Upper lobe of left lung (tissue), 6 donors: ENCODE results near the gene ACTMAP. TPM values are rescaled to one million over a fixed set of nuclear protein-coding genes. Genes with fewer than 3 reads are reported as not detected.
A peak's percentile ranks its signal among the peaks of the same experiment; 100 is the strongest.

Source experiments
- ATAC-seq, 2 donors: fragments of 200-7000 bp; cut with Tn5 transposase; one replicate each; pipeline ENCODE4 v1.9.1; 2022; ENCODE audit warnings: mild to moderate bottlenecking in 2 of 2, moderate library complexity in 2 of 2; ENCODE audit not compliant: low FRiP score in 2 of 2
- DNase-seq, 2 donors: peaks; one replicate each; pipeline ENCODE4 v3.0.0-alpha.2; 2019 to 2020
- H3K27ac ChIP-seq, 4 donors: fragments of 200-600 bp; sonication (generic); one replicate each; pipeline ENCODE4 v1.5.1; 2016 to 2019
- H3K27me3 ChIP-seq, 4 donors: fragments of 200-600 bp; sonication (generic); one replicate each; pipeline ENCODE4 v1.5.1; 2017 to 2019
- H3K36me3 ChIP-seq, 4 donors: fragments of 200-600 bp; sonication (generic); one replicate each; pipeline ENCODE4 v1.5.1; 2016 to 2019
- H3K4me1 ChIP-seq, 4 donors: fragments of 200-600 bp; sonication (generic); one replicate each; pipeline ENCODE4 v1.5.1; 2018 to 2019
- H3K4me3 ChIP-seq, 4 donors: fragments of 200-600 bp; sonication (generic); one replicate each; pipeline ENCODE4 v1.5.1; 2017 to 2019; ENCODE audit warnings: mild to moderate bottlenecking in 2 of 4, moderate library complexity in 1 of 4
- H3K9me3 ChIP-seq, 4 donors: fragments of 200-600 bp; sonication (generic); one replicate each; pipeline ENCODE4 v1.5.1; 2018 to 2019
- CTCF ChIP-seq, 6 experiments: fragments of 450-650 bp in 4 of 6; fragments of 200-600 bp in 2 of 6; sonication (generic) in 2 of 6; IDR thresholded peaks; one replicate each; pipeline ENCODE4 v1.5.1; 2016 to 2019; ENCODE audit warnings: antibody characterized with exemption in 6 of 6
- EP300 ChIP-seq, 4 donors: sonication (generic); formaldehyde crosslinking; IDR thresholded peaks; one replicate each; pipeline ENCODE4 v1.5.1; 2017; ENCODE audit warnings: antibody characterized with exemption in 4 of 4, control low read depth in 2 of 4
- POLR2A ChIP-seq, 4 donors: fragments of 450-650 bp; IDR thresholded peaks; one replicate each; pipeline ENCODE4 v1.5.1; 2016 to 2017; ENCODE audit warnings: antibody characterized with exemption in 4 of 4, mild to moderate bottlenecking in 2 of 4
- POLR2AphosphoS5 ChIP-seq, 2 donors: sonication (generic); formaldehyde crosslinking; IDR thresholded peaks; one replicate each; pipeline ENCODE4 v1.5.1; 2017; ENCODE audit warnings: antibody characterized with exemption in 2 of 2
- WGBS, 2 donors: methylation state at CpG; one replicate each; pipeline ENCODE4 v1.1.5; 2017 to 2018; 5-methylcytosine and 5-hydroxymethylcytosine counted together
- total RNA-seq, 6 donors: library from RNA; depleted of rRNA in 4 of 6; stranded (reverse); fragments of >200 nt in 4 of 6; gene quantifications; one replicate each; pipeline versions ENCODE4 v1.1.0 to v1.2.1, GENCODE V29; 2016 to 2021
- donor health status: DM: no; HTN: no; CAD: no; lungs with moderate emphysema.
- donor health status: DM: no; HTN: yes; CAD: no; lungs with severe emphysema.

ACTMAP gene
- total RNA-seq, 6 donors from 2014 or later = 16.0 to 28.4 (median 21.5) TPM

DNA sequence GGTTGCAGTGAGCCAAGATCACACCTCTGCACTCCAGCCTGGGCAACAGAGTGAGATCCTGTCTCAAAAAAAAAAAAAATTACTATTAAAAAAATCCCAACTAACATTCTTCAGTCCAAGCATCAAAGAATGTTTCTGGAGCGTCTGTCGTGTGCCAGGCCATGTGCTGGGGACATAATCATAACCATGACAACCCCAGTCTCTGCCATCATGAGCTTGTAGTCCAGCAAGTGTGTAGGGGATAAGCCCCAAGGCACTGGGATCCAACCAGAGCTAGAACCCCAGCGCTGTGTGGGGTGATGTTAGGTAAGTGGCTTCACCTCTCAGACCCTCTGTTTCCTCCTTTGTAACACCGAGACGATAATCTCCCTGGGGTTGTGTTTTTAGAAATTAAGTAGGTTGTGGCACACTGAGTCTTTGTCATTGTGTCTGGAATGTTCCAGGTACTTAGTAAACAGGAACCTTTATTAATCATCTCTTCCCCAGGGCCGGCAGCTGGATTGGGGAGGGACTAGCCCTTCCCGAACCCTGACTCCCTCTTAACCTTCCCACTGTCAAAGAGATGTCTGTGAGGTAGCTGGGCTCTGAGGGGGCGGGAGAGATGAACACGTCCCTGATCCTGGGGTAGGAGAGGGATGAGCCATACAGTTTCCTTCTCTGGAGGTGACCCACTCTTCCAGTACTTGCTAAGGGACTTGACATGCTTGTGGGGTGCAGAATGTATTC is 28.2 kb downstream of the ACTMAP start:
- Histone ChIP-seq H3K4me3 (peak overlapping the region in 3 of 4 donors; percentile 24 to 76 (median 75)), H3K4me1 (peaks cover 47 to 67% (median 52%) of the 10 kb centered on the region in 4 donors), H3K9me3 (no peaks in the 10 kb centered on the region), H3K27me3 (no peaks in the 10 kb centered on the region), H3K36me3 (peaks cover 23 to 50% (median 30%) of the 10 kb centered on the region in 4 donors), H3K27ac (peak overlapping the region; percentile 98 to 99 (median 98))
- ATAC-seq = no peak
- no peak for DNase-seq
- TF ChIP-seq CTCF (IDR thresholded peaks at IDR 0.05) (no peak), POLR2AphosphoS5 (IDR thresholded peaks at IDR 0.05) (peak in 1 of 2 donors; percentile 31), EP300 (IDR thresholded peaks at IDR 0.05) (no peak), POLR2A (IDR thresholded peaks at IDR 0.05) (no peak)
- 63 to 78% methylated on average over 8 to 9 of the region's 9 CpGs for WGBS, 2 donors

DNA sequence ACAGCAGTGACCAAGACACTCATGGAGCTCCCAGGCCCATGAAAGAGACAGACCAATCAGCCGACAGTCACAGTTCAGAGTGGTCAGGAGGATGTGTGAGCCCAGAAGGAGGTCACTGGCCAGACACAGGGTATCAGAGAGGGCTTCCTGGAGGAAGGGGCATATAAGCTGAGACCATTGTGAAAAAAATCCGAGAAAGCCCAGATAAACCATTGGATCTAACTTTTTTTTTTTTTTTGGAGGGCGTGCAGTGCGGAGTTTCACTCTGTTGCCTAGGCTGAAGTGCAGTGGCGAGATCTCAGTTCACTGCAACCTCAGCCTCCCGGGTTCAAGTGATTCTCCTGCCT is 29.2 kb downstream of the ACTMAP start:
- Histone ChIP-seq H3K36me3 (peaks cover 16 to 41% (median 20%) of the 10 kb centered on the region in 4 donors), H3K27me3 (no peaks in the 10 kb centered on the region), H3K4me1 (peaks cover 50 to 72% (median 56%) of the 10 kb centered on the region in 4 donors), H3K9me3 (no peaks in the 10 kb centered on the region), H3K4me3 (peak overlapping the region; percentile 13 to 90 (median 76)), H3K27ac (peak overlapping the region; percentile 98 to 99 (median 98))
- ATAC-seq (no peak), DNase-seq (no peak)
- TF ChIP-seq POLR2AphosphoS5 (IDR thresholded peaks at IDR 0.05) (no peak), POLR2A (IDR thresholded peaks at IDR 0.05) (no peak), CTCF (IDR thresholded peaks at IDR 0.05) (no peak), EP300 (IDR thresholded peaks at IDR 0.05) (no peak)
- WGBS, 2 donors = 89 to 95% methylated on average over 6 of the region's 6 CpGs

DNA sequence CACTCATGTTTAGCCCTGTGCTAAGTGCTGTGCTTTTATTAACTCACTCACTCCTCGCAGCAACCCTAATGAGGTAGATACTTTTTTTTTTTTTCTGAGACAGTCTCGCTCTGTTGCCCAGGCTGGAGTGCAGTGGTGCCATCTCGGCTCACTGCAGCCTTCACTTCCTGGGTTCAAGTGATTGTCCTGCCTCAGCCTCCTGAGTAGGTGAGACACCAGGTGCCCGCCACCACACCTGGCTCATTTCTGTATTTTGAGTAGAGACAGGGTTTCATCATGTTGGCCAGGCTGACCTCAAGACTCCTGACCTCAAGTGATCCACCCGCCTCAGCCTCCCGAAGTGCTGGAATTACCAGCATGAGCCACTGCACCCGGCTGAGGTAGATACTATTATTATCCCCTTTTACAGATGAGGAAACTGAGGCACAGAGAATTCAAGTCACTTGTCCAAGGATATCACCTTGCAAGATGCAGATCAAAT is 30.8 kb downstream of the ACTMAP start:
- peaks cover 1 to 25% (median 6%) of the 10 kb centered on the region in 4 donors for H3K36me3 ChIP-seq
- H3K9me3 ChIP-seq = no peaks in the 10 kb centered on the region
- peak overlapping the region; percentile 98 to 99 (median 98) for H3K27ac ChIP-seq
- H3K4me1 ChIP-seq = peaks cover 54 to 85% (median 66%) of the 10 kb centered on the region in 4 donors
- 45 to 49% methylated on average over 7 of the region's 7 CpGs for WGBS, 2 donors
- peak in 1 of 2 donors; percentile 79 for DNase-seq
- H3K4me3 ChIP-seq = peak overlapping the region; percentile 75 to 90 (median 76)
- ATAC-seq = no peak
- H3K27me3 ChIP-seq = no peaks in the 10 kb centered on the region
- TF ChIP-seq POLR2A (IDR thresholded peaks at IDR 0.05) (no peak), EP300 (IDR thresholded peaks at IDR 0.05) (peak in 2 of 4 donors; percentile 8 to 62), CTCF (IDR thresholded peaks at IDR 0.05) (no peak), POLR2AphosphoS5 (IDR thresholded peaks at IDR 0.05) (peak; percentile 36 to 55)

DNA sequence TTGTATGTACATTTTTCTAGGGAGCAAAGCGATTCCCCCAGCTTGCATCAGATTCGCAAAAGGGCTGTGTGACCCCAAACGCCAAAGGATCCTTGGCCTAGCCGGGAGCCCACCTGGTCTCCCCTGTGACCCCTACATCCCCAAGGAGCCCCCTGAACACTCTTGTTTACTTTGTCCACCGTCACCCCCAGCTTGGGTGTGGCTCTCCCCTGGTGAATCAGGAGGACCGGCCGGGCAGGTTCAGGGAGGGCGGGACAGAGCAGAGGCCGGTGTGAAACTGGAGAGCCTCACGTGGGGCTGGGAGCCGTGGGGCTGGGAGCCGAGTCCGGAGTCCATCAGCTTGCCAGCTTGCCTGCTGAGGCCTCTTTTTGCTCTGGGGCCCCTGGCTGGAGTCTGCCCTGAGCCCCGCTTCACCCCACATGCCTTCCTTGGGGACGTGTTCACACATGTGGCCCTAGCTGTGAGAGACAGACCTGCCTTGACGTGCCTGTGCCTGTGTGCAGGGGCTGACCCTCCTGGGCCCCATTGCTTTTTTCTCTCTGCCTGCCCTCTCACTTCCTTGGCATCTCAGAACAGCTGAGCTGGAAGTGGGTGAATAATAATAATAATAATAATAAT is 31.4 kb downstream of the ACTMAP start:
- H3K4me3 ChIP-seq = peak overlapping the region; percentile 75 to 90 (median 76)
- 11 to 29% methylated on average over 1 to 16 of the region's 16 CpGs for whole genome bisulfite sequencing, 2 donors
- ATAC-seq (peak in 1 of 2 donors; percentile 30), DNase-seq (peak; percentile 89 to 91)
- H3K36me3 ChIP-seq = peaks cover 0 to 19% (median 2%) of the 10 kb centered on the region in 4 donors
- H3K27me3 ChIP-seq = no peaks in the 10 kb centered on the region
- H3K9me3 ChIP-seq = no peaks in the 10 kb centered on the region
- TF ChIP-seq POLR2A (IDR thresholded peaks at IDR 0.05) (peak in 2 of 4 donors; percentile 30 to 73), POLR2AphosphoS5 (IDR thresholded peaks at IDR 0.05) (peak; percentile 22 to 63), CTCF (IDR thresholded peaks at IDR 0.05) (no peak), EP300 (IDR thresholded peaks at IDR 0.05) (no peak)
- H3K27ac ChIP-seq = peak overlapping the region; percentile 98 to 99 (median 98)
- H3K4me1 ChIP-seq = peaks cover 54 to 86% (median 66%) of the 10 kb centered on the region in 4 donors
